ENCODE measurements around the gene ITGA2.

DNA sequence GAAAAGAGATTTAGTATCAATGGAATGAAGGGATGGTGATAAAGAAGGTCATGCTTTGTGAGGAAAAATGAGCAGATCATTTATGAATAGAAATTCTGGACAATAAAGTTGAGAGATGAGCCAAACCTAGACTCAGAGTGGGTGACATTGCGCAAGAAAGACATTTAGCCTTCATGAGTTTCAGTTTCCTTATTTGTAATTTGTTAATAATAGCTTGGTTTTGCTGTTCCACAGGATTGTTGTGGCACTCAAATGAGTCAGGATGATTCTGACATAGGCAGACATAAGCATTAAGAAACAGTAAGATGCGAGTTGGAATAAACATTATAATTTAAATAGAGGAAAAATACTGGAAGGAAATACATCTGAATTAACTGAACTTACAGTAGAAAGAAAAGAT lies 34.8 kb downstream of the ITGA2 start:
- TF ChIP-seq POLR2A (IDR thresholded peaks at IDR 0.05): no peak
- TF ChIP-seq, protein P1, sequence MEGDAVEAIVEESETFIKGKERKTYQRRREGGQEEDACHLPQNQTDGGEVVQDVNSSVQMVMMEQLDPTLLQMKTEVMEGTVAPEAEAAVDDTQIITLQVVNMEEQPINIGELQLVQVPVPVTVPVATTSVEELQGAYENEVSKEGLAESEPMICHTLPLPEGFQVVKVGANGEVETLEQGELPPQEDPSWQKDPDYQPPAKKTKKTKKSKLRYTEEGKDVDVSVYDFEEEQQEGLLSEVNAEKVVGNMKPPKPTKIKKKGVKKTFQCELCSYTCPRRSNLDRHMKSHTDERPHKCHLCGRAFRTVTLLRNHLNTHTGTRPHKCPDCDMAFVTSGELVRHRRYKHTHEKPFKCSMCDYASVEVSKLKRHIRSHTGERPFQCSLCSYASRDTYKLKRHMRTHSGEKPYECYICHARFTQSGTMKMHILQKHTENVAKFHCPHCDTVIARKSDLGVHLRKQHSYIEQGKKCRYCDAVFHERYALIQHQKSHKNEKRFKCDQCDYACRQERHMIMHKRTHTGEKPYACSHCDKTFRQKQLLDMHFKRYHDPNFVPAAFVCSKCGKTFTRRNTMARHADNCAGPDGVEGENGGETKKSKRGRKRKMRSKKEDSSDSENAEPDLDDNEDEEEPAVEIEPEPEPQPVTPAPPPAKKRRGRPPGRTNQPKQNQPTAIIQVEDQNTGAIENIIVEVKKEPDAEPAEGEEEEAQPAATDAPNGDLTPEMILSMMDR (IDR thresholded peaks at IDR 0.05): no peak

Measured in prostate gland (tissue), 2 donors.